Kidney (tissue), 22 donors: ENCODE results near the gene NXPE4. TPM values are rescaled to one million over a fixed set of nuclear protein-coding genes. Genes with fewer than 3 reads are reported as not detected.
"Not testable (repeated sequence)": the region's sequence is repeated elsewhere in the genome, so short reads cannot be mapped to it uniquely, and the experiment has no call there.

Source experiments
- DNase-seq, 5 donors: peaks; one replicate each; pipeline ENCODE4 v3.0.0-alpha.2; 2013 to 2020
- FAIRE-seq: peaks from 2 replicates; lab custom pipeline; 2012; peaks lifted over from hg19 to GRCh38; lab: Jason Lieb, UNC
- H3K27ac ChIP-seq, 2 donors: one replicate each; pipeline ENCODE4 v1.7.0; 2013; ENCODE audit warnings: low read depth in 2 of 2, low read length in 2 of 2, inconsistent platforms in 1 of 2
- H3K27me3 ChIP-seq: one replicate; pipeline ENCODE4 v1.7.1; 2013; ENCODE audit warnings: low read length, inconsistent platforms; ENCODE audit not compliant: control insufficient read depth, insufficient read depth
- H3K36me3 ChIP-seq, 3 donors: one replicate each; pipeline versions ENCODE4 v1.7.0 to v1.7.1; 2013; ENCODE audit warnings: low read length in 3 of 3, control low read depth in 1 of 3, inconsistent platforms in 1 of 3; ENCODE audit not compliant: insufficient read depth in 3 of 3, control insufficient read depth in 2 of 3
- H3K4me1 ChIP-seq, 3 donors: one replicate each; pipeline versions ENCODE4 v1.7.0 to v1.7.1; 2013; ENCODE audit warnings: low read length in 3 of 3, inconsistent platforms in 1 of 3, low read depth in 1 of 3; ENCODE audit not compliant: control insufficient read depth in 2 of 3, insufficient read depth in 2 of 3
- H3K4me3 ChIP-seq, 3 donors: one replicate each; pipeline versions ENCODE4 v1.7.0 to v1.8.1; 2013; ENCODE audit warnings: low read length in 3 of 3, control low read depth in 1 of 3, inconsistent platforms in 1 of 3
- H3K9ac ChIP-seq, 3 donors: one replicate each; pipeline versions ENCODE4 v1.7.0 to v1.7.1; 2013; ENCODE audit warnings: low read length in 3 of 3, control low read depth in 1 of 3, inconsistent platforms in 1 of 3
- H3K9me3 ChIP-seq, 3 donors: one replicate each; pipeline versions ENCODE4 v1.7.0 to v1.7.1; 2013; ENCODE audit warnings: low read length in 3 of 3, control low read depth in 1 of 3, inconsistent platforms in 1 of 3; ENCODE audit not compliant: control insufficient read depth in 2 of 3, insufficient read depth in 1 of 3
- CTCF ChIP-seq: IDR thresholded peaks from 3 replicates; pipeline ENCODE4 v1.5.1; 2012; ENCODE audit warnings: mild to moderate bottlenecking, moderate library complexity, borderline replicate concordance; ENCODE audit not compliant: insufficient read depth; ENCODE audit errors: extremely low read depth
- intact Hi-C: fragments of 100-400 bp; cut with DNase I; formaldehyde crosslinking; loops from one replicate; pipeline ENCODE4 v1.11.1; 2022
- long read RNA-seq, 10 donors: library from polyadenylated mRNA in 1 of 10; unstranded in 1 of 10; transcript quantifications; one replicate each; pipeline ENCODE4 v2.0.0 and lab custom pipeline, GENCODE V29; 2021 to 2026
- polyA plus RNA-seq: library from polyadenylated mRNA; stranded (reverse); fragments of 350-450 nt; fragmentation: Illumina TruSeq; extraction: RNeasy Lipid Tissue Mini Kit (QIAGEN cat#74804); gene quantifications from one replicate; pipeline ENCODE4 v1.2.3, GENCODE V29; 2014; ENCODE audit warnings: low read depth, low replicate concordance; ENCODE audit not compliant: insufficient read depth
- total RNA-seq: library from RNA; stranded (reverse); fragmentation: NEBNext Ultra II Directional; extraction: Animal tissue kit (Norgen Biotek cat#: 25700); gene quantifications from one replicate; pipeline ENCODE4 v1.2.1, GENCODE V29; 2021
- donor health status: control.
- donor health status: control.
- donor health status: control.
- donor health status: control.
- donor health status: control.
- donor health status: DM: yes; HTN: yes; CAD: no.
- donor health status: Normal renal cell carcinoma (clear cell type).

Gene NXPE4
- total RNA-seq (0.63 TPM), polyA plus RNA-seq (0.34 TPM)
- long read RNA-seq, donor 1: 0 reads
- long read RNA-seq, donor 2: 0 reads
- long read RNA-seq, donor 3: 0 reads
- long read RNA-seq, donor 4: 0 reads
- long read RNA-seq, donor 5: 0 reads
- long read RNA-seq, donor 6: 0 reads
- long read RNA-seq, donor 7: 0 reads
- long read RNA-seq, donor 8: 0 reads
- long read RNA-seq, donor 9: 0 reads
- long read RNA-seq, donor 10: 0 reads

- no peak for FAIRE-seq
- Histone ChIP-seq H3K4me3 (no peak within 1 kb of the TSS), H3K27ac (no peak within 1 kb of the TSS), H3K4me1 (no peaks in the 10 kb centered on the region), H3K9me3 (no peaks in the 10 kb centered on the region), H3K36me3 (no peaks in the 10 kb centered on the region), H3K27me3 (no peaks in the 10 kb centered on the region), H3K9ac (no peak within 1 kb of the TSS)
- DNase-seq: no peak
- TF ChIP-seq CTCF: no peak
- intact Hi-C loops: no loop called here
Measured at GRCh38 chr11:114595571-114595970, at the start of gene NXPE4. NXPE4 (minus strand) TSS chr11:114595786; CDS start chr11:114594759, 1,027 bp downstream.

GRCh38 chr11:114639440-114639839 lies 43.9 kb upstream of the NXPE4 start:
- H3K9ac ChIP-seq, H3K9me3 ChIP-seq, H3K27me3 ChIP-seq, intact Hi-C loops, H3K4me1 ChIP-seq, H3K27ac ChIP-seq, DNase-seq, H3K36me3 ChIP-seq, H3K4me3 ChIP-seq, FAIRE-seq: not testable (repeated sequence)

- FAIRE-seq, H3K9ac ChIP-seq, H3K4me1 ChIP-seq, H3K9me3 ChIP-seq, intact Hi-C loops, H3K27ac ChIP-seq, H3K36me3 ChIP-seq, H3K4me3 ChIP-seq, H3K27me3 ChIP-seq: not testable (repeated sequence)
- peak in 1 of 5 donors; percentile 10 for DNase-seq
Measured at GRCh38 chr11:114631445-114631965, 35.9 kb upstream of the NXPE4 start.

GRCh38 chr11:114625294-114625693 lies 29.7 kb upstream of the NXPE4 start:
- FAIRE-seq: no peak
- intact Hi-C loops: no loop called here

More at GRCh38 chr11:114625294-114625693, 29.7 kb upstream of the NXPE4 start:
- Histone ChIP-seq H3K36me3 (no peaks in the 10 kb centered on the region), H3K9ac (no peak overlapping the region), H3K9me3 (peaks cover 0 to 7% (median 0%) of the 10 kb centered on the region in 3 donors), H3K27me3 (no peaks in the 10 kb centered on the region), H3K4me1 (no peaks in the 10 kb centered on the region), H3K4me3 (no peak overlapping the region), H3K27ac (no peak overlapping the region)
- no peak for DNase-seq
- TF ChIP-seq CTCF: no peak
